SK-N-SH treated with all-trans-retinoic acid at 6 μM for 48 hours (cell line): ENCODE data around the gene SRPK2.

ENCODE experiments used
- ATAC-seq: fragments of 200-7000 bp; cut with Tn5 transposase; 3 replicates; pipeline ENCODE4 v1.9.1; 2020; ENCODE audit warnings: mild to moderate bottlenecking, moderate library complexity
- ARNTL ChIP-seq: fragments of 450-650 bp; formaldehyde crosslinking; IDR thresholded peaks from 2 replicates; pipeline ENCODE4 v1.5.0; 2020; ENCODE audit warnings: low read depth, mild to moderate bottlenecking, moderate library complexity, borderline replicate concordance
- CREB5 ChIP-seq: fragments of 250-450 bp; sonication (Bioruptor Pico); IDR thresholded peaks from 2 replicates; pipeline ENCODE4 v1.5.1; 2020; ENCODE audit warnings: low read depth, mild to moderate bottlenecking, moderate library complexity
- CSDC2 ChIP-seq: fragments of 250-450 bp; sonication (Bioruptor Pico); IDR thresholded peaks from 2 replicates; pipeline ENCODE4 v1.5.0; 2020; ENCODE audit warnings: mild to moderate bottlenecking, moderate library complexity
- ESRRG ChIP-seq: fragments of 250-450 bp; sonication (Bioruptor Pico); IDR thresholded peaks from 2 replicates; pipeline ENCODE4 v1.6.1; 2021; ENCODE audit warnings: mild to moderate bottlenecking
- GLIS3 ChIP-seq: fragments of 250-450 bp; sonication (Bioruptor Pico); IDR thresholded peaks from 2 replicates; pipeline ENCODE4 v1.5.0; 2020; ENCODE audit warnings: mild to moderate bottlenecking, moderate library complexity
- ISL1 ChIP-seq: fragments of 250-450 bp; sonication (Bioruptor Pico); IDR thresholded peaks from 2 replicates; pipeline ENCODE4 v2.1.2; 2022; ENCODE audit warnings: mild to moderate bottlenecking, moderate library complexity
- OSR1 ChIP-seq: fragments of 250-450 bp; sonication (Bioruptor Pico); IDR thresholded peaks from 2 replicates; pipeline ENCODE4 v1.8.0; 2022; ENCODE audit warnings: moderate library complexity, mild to moderate bottlenecking, inconsistent platforms
- PATZ1 ChIP-seq: fragments of 250-450 bp; sonication (Bioruptor Pico); IDR thresholded peaks from 2 replicates; pipeline ENCODE4 v1.8.0; 2020; ENCODE audit warnings: mild to moderate bottlenecking, moderate library complexity, borderline replicate concordance
- POU6F1 ChIP-seq: fragments of 250-450 bp; sonication (Bioruptor Pico); IDR thresholded peaks from 2 replicates; pipeline ENCODE4 v1.8.0; 2021; ENCODE audit warnings: low read depth, mild to moderate bottlenecking, moderate library complexity, borderline replicate concordance
- PPARA ChIP-seq: fragments of 250-450 bp; sonication (Bioruptor Pico); IDR thresholded peaks from 2 replicates; pipeline ENCODE4 v1.5.0; 2020; ENCODE audit warnings: mild to moderate bottlenecking, borderline replicate concordance
- RARB ChIP-seq: fragments of 250-450 bp; sonication (Bioruptor Pico); IDR thresholded peaks from 2 replicates; pipeline ENCODE4 v1.8.0; 2021; ENCODE audit warnings: mild to moderate bottlenecking, moderate library complexity
- SNAI2 ChIP-seq: fragments of 250-450 bp; sonication (Bioruptor Pico); IDR thresholded peaks from 2 replicates; pipeline ENCODE4 v1.5.0; 2020; ENCODE audit warnings: mild to moderate bottlenecking, moderate library complexity
- TCF4 ChIP-seq: fragments of 250-450 bp; sonication (Bioruptor Pico); IDR thresholded peaks from 2 replicates; pipeline ENCODE4 v1.8.0; 2021; ENCODE audit warnings: mild to moderate bottlenecking, moderate library complexity, borderline replicate concordance
- TOX ChIP-seq: fragments of 250-450 bp; sonication (Bioruptor Pico); IDR thresholded peaks from 2 replicates; pipeline ENCODE4 v1.8.0; 2021; ENCODE audit warnings: mild to moderate bottlenecking, moderate library complexity, borderline replicate concordance
- TSHZ2 ChIP-seq: fragments of 250-450 bp; sonication (Bioruptor Pico); IDR thresholded peaks from 2 replicates; pipeline ENCODE4 v1.5.0; 2020; ENCODE audit warnings: mild to moderate bottlenecking, moderate library complexity
- ZC3H10 ChIP-seq: fragments of 250-450 bp; sonication (Bioruptor Pico); IDR thresholded peaks from 2 replicates; pipeline ENCODE4 v1.5.1; 2021; ENCODE audit warnings: mild to moderate bottlenecking, moderate library complexity
- ZFP3 ChIP-seq: fragments of 250-450 bp; sonication (Bioruptor Pico); IDR thresholded peaks from 2 replicates; pipeline ENCODE4 v1.5.0; 2020; ENCODE audit warnings: mild to moderate bottlenecking, moderate library complexity
- ZFP30 ChIP-seq: fragments of 450-650 bp; formaldehyde crosslinking; IDR thresholded peaks from 2 replicates; pipeline ENCODE4 v1.5.0; 2022; ENCODE audit warnings: mild to moderate bottlenecking, moderate library complexity
- ZNF565 ChIP-seq: fragments of 450-650 bp; formaldehyde crosslinking; conservative IDR thresholded peaks from 2 replicates; pipeline ENCODE4 v1.5.0; 2020; ENCODE audit warnings: low read depth, mild to moderate bottlenecking, moderate library complexity
- ZNF70 ChIP-seq: fragments of 450-650 bp; formaldehyde crosslinking; IDR thresholded peaks from 2 replicates; pipeline ENCODE4 v1.5.0; 2020; ENCODE audit warnings: mild to moderate bottlenecking, moderate library complexity
- ZNF8 ChIP-seq: fragments of 450-650 bp; formaldehyde crosslinking; IDR thresholded peaks from 2 replicates; pipeline ENCODE4 v1.5.0; 2020; ENCODE audit warnings: mild to moderate bottlenecking, moderate library complexity
- TF ChIP-seq, protein P1 (sequence below): fragments of 250-450 bp; sonication (Bioruptor Pico); IDR thresholded peaks from 2 replicates; pipeline ENCODE4 v1.5.1; 2021; ENCODE audit warnings: mild to moderate bottlenecking, moderate library complexity

Gene SRPK2

GRCh38 chr7:105079348-105079747 is 309.4 kb downstream of the SRPK2 start:
- ATAC-seq = no peak
- no peak for TF ChIP-seq PATZ1 (CRISPR knock-in tag)
- TF ChIP-seq CREB5 (CRISPR knock-in tag) = no peak
- no peak for TF ChIP-seq SNAI2 (CRISPR knock-in tag)
- no peak for TF ChIP-seq ZFP30
- no peak for TF ChIP-seq ISL1
- TF ChIP-seq ZNF70 (CRISPR knock-in tag) = no peak

DNA sequence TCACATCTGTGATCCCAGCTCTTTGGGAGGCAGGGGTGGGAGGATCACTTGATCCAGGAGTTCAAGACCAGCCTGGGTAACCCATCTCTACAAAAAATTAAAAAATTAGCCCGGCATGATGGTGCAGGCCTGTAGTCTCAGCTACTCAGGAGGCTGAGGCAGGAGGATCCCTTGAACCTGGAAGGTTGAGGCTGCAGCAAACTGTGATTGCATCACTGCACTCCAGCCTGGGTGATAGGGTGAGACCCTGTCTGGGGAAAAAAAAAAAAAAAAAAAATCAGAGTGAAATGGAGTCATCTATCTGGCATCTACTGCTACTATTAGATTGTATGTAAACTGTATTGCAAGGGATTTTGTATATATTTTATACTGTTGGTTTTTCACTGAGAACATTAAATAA is 315.6 kb downstream of the SRPK2 start:
- TF ChIP-seq, protein P1, sequence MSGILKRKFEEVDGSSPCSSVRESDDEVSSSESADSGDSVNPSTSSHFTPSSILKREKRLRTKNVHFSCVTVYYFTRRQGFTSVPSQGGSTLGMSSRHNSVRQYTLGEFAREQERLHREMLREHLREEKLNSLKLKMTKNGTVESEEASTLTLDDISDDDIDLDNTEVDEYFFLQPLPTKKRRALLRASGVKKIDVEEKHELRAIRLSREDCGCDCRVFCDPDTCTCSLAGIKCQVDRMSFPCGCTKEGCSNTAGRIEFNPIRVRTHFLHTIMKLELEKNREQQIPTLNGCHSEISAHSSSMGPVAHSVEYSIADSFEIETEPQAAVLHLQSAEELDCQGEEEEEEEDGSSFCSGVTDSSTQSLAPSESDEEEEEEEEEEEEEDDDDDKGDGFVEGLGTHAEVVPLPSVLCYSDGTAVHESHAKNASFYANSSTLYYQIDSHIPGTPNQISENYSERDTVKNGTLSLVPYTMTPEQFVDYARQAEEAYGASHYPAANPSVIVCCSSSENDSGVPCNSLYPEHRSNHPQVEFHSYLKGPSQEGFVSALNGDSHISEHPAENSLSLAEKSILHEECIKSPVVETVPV (CRISPR knock-in tag) = no peak
- no peak for TF ChIP-seq GLIS3 (CRISPR knock-in tag)
- no peak for TF ChIP-seq SNAI2 (CRISPR knock-in tag)
- no peak for TF ChIP-seq ZC3H10
- no peak for TF ChIP-seq TCF4 (CRISPR knock-in tag)
- no peak for TF ChIP-seq ESRRG (CRISPR knock-in tag)
- TF ChIP-seq PATZ1 (CRISPR knock-in tag) = no peak
- no peak for TF ChIP-seq POU6F1 (CRISPR knock-in tag)
- no peak for TF ChIP-seq ARNTL
- no peak for TF ChIP-seq TOX (CRISPR knock-in tag)
- no peak for TF ChIP-seq ISL1
- no peak for TF ChIP-seq RARB (CRISPR knock-in tag)
- TF ChIP-seq TSHZ2 = no peak
- TF ChIP-seq ZNF8 (CRISPR knock-in tag) = no peak
- no peak for ATAC-seq

GRCh38 chr7:105068886-105069285 is 319.8 kb downstream of the SRPK2 start:
- ATAC-seq = no peak
- TF ChIP-seq ZNF8 (CRISPR knock-in tag) (no peak), OSR1 (CRISPR knock-in tag) (no peak), ZNF70 (CRISPR knock-in tag) (no peak), ZC3H10 (no peak), PPARA (CRISPR knock-in tag) (no peak), ARNTL (no peak), ZFP3 (no peak), ZNF565 (CRISPR knock-in tag) (no peak), ZFP30 (no peak), ISL1 (no peak), TSHZ2 (no peak), RARB (CRISPR knock-in tag) (no peak), CSDC2 (CRISPR knock-in tag) (no peak), TOX (CRISPR knock-in tag) (no peak), SNAI2 (CRISPR knock-in tag) (no peak), GLIS3 (CRISPR knock-in tag) (no peak), POU6F1 (CRISPR knock-in tag) (no peak)
